Breast epithelium (tissue), 3 donors: ENCODE data around the gene CELA3B.
"Not testable (repeated sequence)": the region's sequence is repeated elsewhere in the genome, so short reads cannot be mapped to it uniquely, and the experiment has no call there.

Experiments
- CTCF ChIP-seq, 3 donors: fragments of 450-650 bp; IDR thresholded peaks; one replicate each; pipeline ENCODE4 v1.5.1; 2016 to 2017; ENCODE audit warnings: antibody characterized with exemption in 3 of 3, mild to moderate bottlenecking in 3 of 3, moderate library complexity in 3 of 3
- POLR2A ChIP-seq: fragments of 450-650 bp; IDR thresholded peaks from one replicate; pipeline ENCODE4 v1.6.1; 2016; ENCODE audit warnings: antibody characterized with exemption, mild to moderate bottlenecking, moderate library complexity

- TF ChIP-seq CTCF (IDR thresholded peaks at IDR 0.05); POLR2A: not testable (repeated sequence)
These were observed 7.8 kb upstream of the CELA3B start for GRCh38 chr1:21969066-21969465.
